Ishikawa (cell line): ENCODE measurements around the gene LHX5.

Experiments used
- CEBPB ChIP-seq: IDR thresholded peaks from 2 replicates; pipeline ENCODE4 v1.6.1; 2012
- CREB1 ChIP-seq: IDR thresholded peaks from 2 replicates; pipeline ENCODE4 v1.6.1; 2012; ENCODE audit warnings: low read depth
- EGR1 ChIP-seq: IDR thresholded peaks from 2 replicates; pipeline ENCODE4 v1.6.1; 2012
- EP300 ChIP-seq: IDR thresholded peaks from 2 replicates; pipeline ENCODE4 v1.6.1; 2012; ENCODE audit warnings: borderline replicate concordance
- FOXM1 ChIP-seq: IDR thresholded peaks from 2 replicates; pipeline ENCODE4 v1.6.1; 2012; ENCODE audit warnings: low read depth, borderline replicate concordance
- MAX ChIP-seq: IDR thresholded peaks from 2 replicates; pipeline ENCODE4 v1.6.1; 2012
- NFIC ChIP-seq: IDR thresholded peaks from 2 replicates; pipeline ENCODE4 v1.6.1; 2012
- RAD21 ChIP-seq: IDR thresholded peaks from 2 replicates; pipeline ENCODE4 v1.6.1; 2012; ENCODE audit warnings: low read depth
- TAF1 ChIP-seq: IDR thresholded peaks from 2 replicates; pipeline ENCODE4 v1.6.1; 2012; ENCODE audit warnings: low read depth, mild to moderate bottlenecking
- TCF12 ChIP-seq: IDR thresholded peaks from 2 replicates; pipeline ENCODE4 v1.6.1; 2012; ENCODE audit warnings: low read depth
- TEAD4 ChIP-seq: IDR thresholded peaks from 2 replicates; pipeline ENCODE4 v1.6.1; 2012
- USF1 ChIP-seq: IDR thresholded peaks from 2 replicates; pipeline ENCODE4 v1.6.1; 2012
- YY1 ChIP-seq: IDR thresholded peaks from 2 replicates; pipeline ENCODE4 v1.6.1; 2012; ENCODE audit warnings: low read depth
- ZBTB7A ChIP-seq: IDR thresholded peaks from 2 replicates; pipeline ENCODE4 v1.6.1; 2012; ENCODE audit warnings: low read depth
- TF ChIP-seq, protein P1 (sequence below): IDR thresholded peaks from 2 replicates; pipeline ENCODE4 v1.6.1; 2012; ENCODE audit warnings: low read depth, mild to moderate bottlenecking

LHX5 gene

GRCh38 chr12:113472191-113473121, 785 bp upstream of the LHX5 start:
- TF ChIP-seq NFIC (no peak), EP300 (no peak), TEAD4 (no peak), TAF1 (no peak), FOXM1 (no peak), USF1 (no peak), CREB1 (no peak), YY1 (no peak), EGR1 (no peak), TCF12 (no peak), ZBTB7A (no peak), MAX (no peak), CEBPB (no peak), RAD21 (no peak)
- TF ChIP-seq, protein P1, sequence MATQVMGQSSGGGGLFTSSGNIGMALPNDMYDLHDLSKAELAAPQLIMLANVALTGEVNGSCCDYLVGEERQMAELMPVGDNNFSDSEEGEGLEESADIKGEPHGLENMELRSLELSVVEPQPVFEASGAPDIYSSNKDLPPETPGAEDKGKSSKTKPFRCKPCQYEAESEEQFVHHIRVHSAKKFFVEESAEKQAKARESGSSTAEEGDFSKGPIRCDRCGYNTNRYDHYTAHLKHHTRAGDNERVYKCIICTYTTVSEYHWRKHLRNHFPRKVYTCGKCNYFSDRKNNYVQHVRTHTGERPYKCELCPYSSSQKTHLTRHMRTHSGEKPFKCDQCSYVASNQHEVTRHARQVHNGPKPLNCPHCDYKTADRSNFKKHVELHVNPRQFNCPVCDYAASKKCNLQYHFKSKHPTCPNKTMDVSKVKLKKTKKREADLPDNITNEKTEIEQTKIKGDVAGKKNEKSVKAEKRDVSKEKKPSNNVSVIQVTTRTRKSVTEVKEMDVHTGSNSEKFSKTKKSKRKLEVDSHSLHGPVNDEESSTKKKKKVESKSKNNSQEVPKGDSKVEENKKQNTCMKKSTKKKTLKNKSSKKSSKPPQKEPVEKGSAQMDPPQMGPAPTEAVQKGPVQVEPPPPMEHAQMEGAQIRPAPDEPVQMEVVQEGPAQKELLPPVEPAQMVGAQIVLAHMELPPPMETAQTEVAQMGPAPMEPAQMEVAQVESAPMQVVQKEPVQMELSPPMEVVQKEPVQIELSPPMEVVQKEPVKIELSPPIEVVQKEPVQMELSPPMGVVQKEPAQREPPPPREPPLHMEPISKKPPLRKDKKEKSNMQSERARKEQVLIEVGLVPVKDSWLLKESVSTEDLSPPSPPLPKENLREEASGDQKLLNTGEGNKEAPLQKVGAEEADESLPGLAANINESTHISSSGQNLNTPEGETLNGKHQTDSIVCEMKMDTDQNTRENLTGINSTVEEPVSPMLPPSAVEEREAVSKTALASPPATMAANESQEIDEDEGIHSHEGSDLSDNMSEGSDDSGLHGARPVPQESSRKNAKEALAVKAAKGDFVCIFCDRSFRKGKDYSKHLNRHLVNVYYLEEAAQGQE, result no peak

GRCh38 chr12:113470871-113471618, 626 bp downstream of the LHX5 start:
- TF ChIP-seq TAF1, result no peak
- no peak for TF ChIP-seq FOXM1
- no peak for TF ChIP-seq CEBPB
- TF ChIP-seq NFIC, result no peak
- TF ChIP-seq, protein P1, result no peak
- TF ChIP-seq YY1, result no peak
- no peak for TF ChIP-seq ZBTB7A
- TF ChIP-seq CREB1, result no peak
- no peak for TF ChIP-seq TCF12
- no peak for TF ChIP-seq TEAD4
- no peak for TF ChIP-seq EP300
- TF ChIP-seq RAD21, result no peak
- no peak for TF ChIP-seq USF1
- no peak for TF ChIP-seq EGR1
- no peak for TF ChIP-seq MAX

DNA sequence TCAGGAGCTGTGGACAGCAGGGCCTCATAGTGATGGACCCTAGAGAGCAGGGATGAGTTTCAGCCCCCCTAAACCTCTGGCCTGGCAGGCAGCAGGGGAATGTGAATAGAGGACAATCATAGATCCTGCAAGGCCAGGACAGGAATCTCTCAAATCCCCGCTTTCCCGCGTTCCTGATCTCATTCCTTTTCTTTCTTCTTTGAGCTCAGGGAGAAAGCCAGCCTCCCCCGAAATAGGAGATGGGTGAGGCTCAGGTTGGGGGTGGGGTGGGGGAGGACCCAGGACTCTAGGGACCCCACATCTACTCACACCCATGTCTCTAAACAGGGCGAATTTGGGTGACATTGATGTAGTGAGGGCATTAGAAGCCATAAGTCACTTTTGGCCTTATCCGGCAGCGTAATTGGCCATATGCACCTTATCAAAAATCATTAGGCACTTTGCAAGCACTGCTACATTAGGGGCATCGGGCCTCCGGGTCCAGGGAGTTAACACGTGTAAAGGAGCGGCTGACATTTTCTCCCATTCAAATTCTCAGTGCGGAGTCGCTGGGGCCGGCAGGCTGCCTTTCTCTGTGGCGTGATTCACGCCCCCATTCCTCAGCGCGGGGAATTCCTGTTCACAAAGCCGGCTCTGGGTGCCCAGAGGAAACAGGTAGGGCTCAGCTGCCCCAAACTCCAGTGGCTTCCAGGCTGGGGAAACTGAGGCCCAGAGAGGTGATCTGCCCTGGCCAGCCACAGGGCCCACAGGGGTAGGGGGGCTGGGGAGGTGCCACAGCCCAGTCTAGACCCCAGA, 1.5 kb downstream of the LHX5 start:
- no peak for TF ChIP-seq CREB1

- TF ChIP-seq FOXM1, result no peak
- no peak for TF ChIP-seq EP300
- no peak for TF ChIP-seq TCF12
- no peak for TF ChIP-seq CREB1
- TF ChIP-seq TEAD4, result no peak
- TF ChIP-seq, protein P1, result no peak
- no peak for TF ChIP-seq MAX
- TF ChIP-seq USF1, result no peak
- TF ChIP-seq ZBTB7A, result no peak
- no peak for TF ChIP-seq TAF1
- no peak for TF ChIP-seq EGR1
- no peak for TF ChIP-seq YY1
- no peak for TF ChIP-seq CEBPB
- TF ChIP-seq NFIC, result no peak
- TF ChIP-seq RAD21, result no peak
Observed at GRCh38 chr12:113469224-113469948, 2.3 kb downstream of the LHX5 start.
